Neural cell (in vitro differentiated cells): ENCODE measurements around the gene EIF1AD. TPM values are rescaled to one million over a fixed set of nuclear protein-coding genes. Genes with fewer than 3 reads are reported as not detected.

ENCODE experiments used
- H2AFZ ChIP-seq: fragments of 200-600, 300-800 bp; sonication (generic), shearing (Covaris generic); 2 replicates; pipeline ENCODE4 v1.6.0; 2014; ENCODE audit warnings: low read depth, mild to moderate bottlenecking, antibody characterized with exemption, low read length, moderate library complexity
- H3F3A ChIP-seq: fragments of 200-600 bp; shearing (Covaris generic); 2 replicates; pipeline ENCODE4 v1.6.1; 2016; ENCODE audit warnings: mild to moderate bottlenecking, moderate library complexity, mixed read lengths, antibody characterized with exemption, low read length; ENCODE audit not compliant: insufficient read depth, poor library complexity, severe bottlenecking
- H3K27ac ChIP-seq: fragments of 200-600, 300-800 bp; sonication (generic), shearing (Covaris generic); 2 replicates; pipeline ENCODE4 v1.5.1; 2014; ENCODE audit warnings: mild to moderate bottlenecking, low read length, moderate library complexity
- H3K27me3 ChIP-seq: fragments of 300-800, 200-600 bp; sonication (generic), shearing (Covaris generic); 2 replicates; pipeline ENCODE4 v1.6.0; 2014; ENCODE audit warnings: mild to moderate bottlenecking, low read depth, low read length, moderate library complexity; ENCODE audit not compliant: insufficient read depth
- H3K36me3 ChIP-seq: fragments of 300-800, 200-600 bp; sonication (generic), shearing (Covaris generic); 2 replicates; pipeline ENCODE4 v1.5.1; 2014; ENCODE audit warnings: mild to moderate bottlenecking, antibody characterized with exemption, low read length, moderate library complexity; ENCODE audit not compliant: insufficient read depth
- H3K4me2 ChIP-seq: fragments of 300-800, 200-600 bp; sonication (generic), shearing (Covaris generic); 2 replicates; pipeline ENCODE4 v1.6.0; 2014; ENCODE audit warnings: mild to moderate bottlenecking, low read length
- H3K4me3 ChIP-seq: fragments of 300-800, 200-600 bp; sonication (generic), shearing (Covaris generic); 2 replicates; pipeline ENCODE4 v1.5.1; 2014; ENCODE audit warnings: mild to moderate bottlenecking, low read length, moderate library complexity
- H3K79me2 ChIP-seq: fragments of 200-600 bp; shearing (Covaris generic); replicated peaks from 2 replicates; pipeline ENCODE4 v1.6.0; 2014; ENCODE audit warnings: mild to moderate bottlenecking, low read length, moderate library complexity; ENCODE audit not compliant: insufficient read depth
- H3K9ac ChIP-seq: fragments of 300-800, 200-600 bp; sonication (generic), shearing (Covaris generic); 2 replicates; pipeline ENCODE4 v1.6.1; 2016; ENCODE audit warnings: mild to moderate bottlenecking, low read length, mixed read lengths
- H3K9me2 ChIP-seq: fragments of 200-600 bp; shearing (Covaris generic); 2 replicates; pipeline ENCODE4 v1.6.1; 2016; ENCODE audit warnings: mild to moderate bottlenecking, low read length, mixed read lengths; ENCODE audit not compliant: insufficient read depth
- H3K9me3 ChIP-seq: fragments of 200-600, 300-800 bp; sonication (generic), shearing (Covaris generic); 2 replicates; pipeline ENCODE4 v1.6.1; 2016; ENCODE audit warnings: mild to moderate bottlenecking, mixed run types, low read length, moderate library complexity, mixed read lengths
- H4K20me1 ChIP-seq: fragments of 200-600 bp; shearing (Covaris generic); 2 replicates; pipeline ENCODE4 v1.6.1; 2016; ENCODE audit warnings: mild to moderate bottlenecking, mixed run types; ENCODE audit not compliant: insufficient read depth
- CTCF ChIP-seq: fragments of 450-650 bp; IDR thresholded peaks from 2 replicates; pipeline ENCODE4 v1.5.1; 2014; ENCODE audit warnings: antibody characterized with exemption, mild to moderate bottlenecking, moderate library complexity; ENCODE audit not compliant: poor library complexity, severe bottlenecking
- EP300 ChIP-seq: fragments of 450-650 bp; conservative IDR thresholded peaks from 2 replicates; pipeline ENCODE4 v1.6.1; 2014; ENCODE audit warnings: antibody characterized with exemption, mild to moderate bottlenecking, moderate library complexity; ENCODE audit not compliant: poor library complexity, severe bottlenecking
- EZH2 ChIP-seq: fragments of 200-600, 300-800 bp; shearing (Covaris generic), sonication (generic); IDR thresholded peaks from 2 replicates; pipeline ENCODE4 v1.6.1; 2014; ENCODE audit warnings: antibody characterized with exemption, low read length, borderline replicate concordance, mild to moderate bottlenecking; ENCODE audit not compliant: insufficient read depth, poor library complexity, severe bottlenecking
- MXI1 ChIP-seq: fragments of 450-650 bp; conservative IDR thresholded peaks from 2 replicates; pipeline ENCODE4 v1.6.1; 2014; ENCODE audit warnings: antibody characterized with exemption, mild to moderate bottlenecking; ENCODE audit not compliant: poor library complexity, severe bottlenecking
- POLR2AphosphoS5 ChIP-seq: IDR thresholded peaks from 2 replicates; pipeline ENCODE4 v1.6.1; 2012
- RAD21 ChIP-seq: fragments of 450-650 bp; conservative IDR thresholded peaks from 2 replicates; pipeline ENCODE4 v1.6.1; 2014; ENCODE audit warnings: antibody characterized with exemption, mild to moderate bottlenecking, moderate library complexity
- REST ChIP-seq: IDR thresholded peaks from 2 replicates; pipeline ENCODE4 v1.6.1; 2012; ENCODE audit warnings: borderline replicate concordance
- SMC3 ChIP-seq: fragments of 450-650 bp; conservative IDR thresholded peaks from 2 replicates; pipeline ENCODE4 v1.6.1; 2014; ENCODE audit warnings: antibody characterized with exemption, mild to moderate bottlenecking, moderate library complexity; ENCODE audit not compliant: poor library complexity
- TAF1 ChIP-seq: IDR thresholded peaks from 2 replicates; pipeline ENCODE4 v1.6.1; 2012; ENCODE audit warnings: low read depth
- polyA plus RNA-seq: library from polyadenylated mRNA; depleted of rRNA; stranded (reverse); fragments of >200 nt; gene quantifications from 2 replicates; pipeline ENCODE4 v1.2.3, GENCODE V29; 2014

Gene EIF1AD
- polyA plus RNA-seq, 1 donor from 2014 or later, result 34.9 TPM

- H3K4me2 ChIP-seq, result no peak overlapping the region
- H3K36me3 ChIP-seq, result no peaks in the 10 kb centered on the region
- no peaks in the 10 kb centered on the region for H3F3A ChIP-seq
- no peak overlapping the region for H3K4me3 ChIP-seq
- H3K9me3 ChIP-seq, result no peaks in the 10 kb centered on the region
- no peaks in the 10 kb centered on the region for H3K79me2 ChIP-seq
- H3K27me3 ChIP-seq, result no peaks in the 10 kb centered on the region
- TF ChIP-seq SMC3 (no peak), MXI1 (no peak), RAD21 (no peak), POLR2AphosphoS5 (no peak), EZH2 (no peak), REST (no peak), TAF1 (no peak), EP300 (no peak), CTCF (no peak)
- no peaks in the 10 kb centered on the region for H3K9me2 ChIP-seq
- H3K9ac ChIP-seq, result no peak overlapping the region
- H3K27ac ChIP-seq, result no peak overlapping the region
- H2AFZ ChIP-seq, result no peak overlapping the region
- H4K20me1 ChIP-seq, result no peaks in the 10 kb centered on the region
Measured at GRCh38 chr11:65979261-65979759, 22.6 kb downstream of the EIF1AD start.

DNA sequence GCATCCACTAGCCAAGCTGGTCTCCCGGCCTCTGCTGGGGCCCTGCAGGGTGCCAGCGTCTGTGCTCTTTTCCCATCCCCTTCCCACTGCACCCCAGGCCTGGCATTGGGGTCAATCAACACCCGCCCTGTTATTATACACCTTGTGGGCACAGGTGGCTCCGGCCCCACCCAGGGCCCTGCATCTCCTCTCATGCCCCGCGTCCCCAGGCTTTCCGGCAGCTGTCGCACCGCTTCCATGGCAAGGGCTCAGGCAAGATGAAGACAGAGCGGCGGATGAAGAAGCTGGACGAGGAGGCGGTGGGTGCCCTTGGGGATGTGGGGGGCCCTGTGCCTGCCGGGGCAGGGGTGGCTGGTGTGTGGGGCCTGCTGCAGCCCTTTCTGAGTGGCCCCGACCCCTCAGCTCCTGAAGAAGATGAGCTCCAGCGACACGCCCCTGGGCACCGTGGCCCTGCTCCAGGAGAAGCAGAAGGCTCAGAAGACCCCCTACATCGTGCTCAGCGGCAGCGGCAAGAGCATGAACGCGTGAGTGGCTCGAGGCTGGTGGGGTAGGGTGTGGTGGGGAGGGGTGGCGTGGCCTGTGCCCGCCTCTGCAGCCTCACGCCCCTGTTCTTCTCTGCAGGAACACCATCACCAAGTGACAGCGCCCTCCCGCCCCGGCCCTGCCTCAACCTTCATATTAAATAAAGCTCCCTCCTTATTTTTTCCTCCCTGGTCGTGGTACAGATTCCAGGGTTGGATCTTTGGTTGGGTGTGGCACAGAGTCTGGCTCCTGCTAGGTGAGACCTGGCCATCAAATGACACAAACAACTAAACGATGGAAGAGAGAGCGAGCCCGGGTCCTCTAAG is 23.3 kb downstream of the EIF1AD start:
- H3F3A ChIP-seq, result no peaks in the 10 kb centered on the region
- TF ChIP-seq TAF1 (no peak), RAD21 (no peak), EZH2 (no peak), MXI1 (no peak), EP300 (no peak), CTCF (no peak), REST (no peak), SMC3 (no peak), POLR2AphosphoS5 (no peak)
- no peaks in the 10 kb centered on the region for H3K36me3 ChIP-seq
- H3K4me2 ChIP-seq, result no peak overlapping the region
- no peak overlapping the region for H2AFZ ChIP-seq
- H3K9me2 ChIP-seq, result no peaks in the 10 kb centered on the region
- H3K79me2 ChIP-seq, result no peaks in the 10 kb centered on the region
- no peaks in the 10 kb centered on the region for H3K9me3 ChIP-seq
- H4K20me1 ChIP-seq, result no peaks in the 10 kb centered on the region
- H3K4me3 ChIP-seq, result no peak overlapping the region
- H3K27ac ChIP-seq, result no peak overlapping the region
- H3K9ac ChIP-seq, result no peak overlapping the region
- no peaks in the 10 kb centered on the region for H3K27me3 ChIP-seq
